Right lobe of liver (tissue), 6 donors: ENCODE results near the gene GTSE1. TPM values are rescaled to one million over a fixed set of nuclear protein-coding genes. Genes with fewer than 3 reads are reported as not detected.

Experiments used
- ATAC-seq, 4 donors: fragments of 200-7000 bp; cut with Tn5 transposase; one replicate each; pipeline ENCODE4 v1.9.1; 2020; ENCODE audit warnings: mild to moderate bottlenecking in 4 of 4, moderate library complexity in 4 of 4
- DNase-seq, 3 donors: peaks; one replicate each; pipeline ENCODE4 v3.0.0-alpha.2; 2020
- H3K27ac ChIP-seq, 3 donors: fragments of 200-600 bp; one replicate each; pipeline ENCODE4 v1.8.0; 2022
- H3K27me3 ChIP-seq, 2 donors: fragments of 200-600 bp; one replicate each; pipeline ENCODE4 v1.8.0; 2022
- H3K36me3 ChIP-seq, 4 donors: fragments of 200-600 bp; sonication (generic) in 1 of 4; one replicate each; pipeline versions ENCODE4 v1.5.1 to v1.8.0; 2017 to 2022; ENCODE audit warnings: control low read depth in 1 of 4
- H3K4me1 ChIP-seq, 4 donors: fragments of 200-600 bp; sonication (generic) in 1 of 4; one replicate each; pipeline versions ENCODE4 v1.5.1 to v1.8.0; 2017 to 2022; ENCODE audit warnings: control low read depth in 1 of 4
- H3K4me3 ChIP-seq, 3 donors: fragments of 200-600 bp; one replicate each; pipeline ENCODE4 v1.8.0; 2022
- H3K9me3 ChIP-seq, 4 donors: fragments of 200-600 bp; sonication (generic) in 1 of 4; one replicate each; pipeline versions ENCODE4 v1.5.1 to v1.8.0; 2017 to 2022; ENCODE audit warnings: control low read depth in 1 of 4
- CTCF ChIP-seq, 4 donors: fragments of 200-600 bp in 3 of 4; fragments of 450-650 bp in 1 of 4; IDR thresholded peaks; one replicate each; pipeline versions ENCODE4 v1.5.1 to v1.8.0; 2016 to 2022; ENCODE audit warnings: antibody characterized with exemption in 4 of 4, mild to moderate bottlenecking in 2 of 4
- POLR2A ChIP-seq: fragments of 450-650 bp; IDR thresholded peaks from one replicate; pipeline ENCODE4 v1.6.1; 2017; ENCODE audit warnings: antibody characterized with exemption, mild to moderate bottlenecking
- WGBS: methylation state at CpG from one replicate; pipeline ENCODE4 v1.1.6; 2018; ENCODE audit warnings: low coverage, low lambda C conversion rate; ENCODE audit not compliant: insufficient coverage; ENCODE audit errors: missing lambda C conversion rate; 5-methylcytosine and 5-hydroxymethylcytosine counted together
- intact Hi-C, 2 donors: fragments of 100-400 bp; cut with DNase I; formaldehyde crosslinking; loops; one replicate each; pipeline versions ENCODE4 v1.11.2 to v1.14.1; 2022
- total RNA-seq, 6 experiments: library from RNA; depleted of rRNA in 2 of 6; stranded (reverse); fragments of >200 nt in 2 of 6; fragmentation: NEBNext Ultra II Directional in 3 of 6; extraction: Animal tissue kit (Norgen Biotek cat#: 25700) in 3 of 6; gene quantifications; one replicate each; pipeline versions ENCODE4 v1.1.0 to v1.2.4, GENCODE V29; 2016 to 2023
- donor health status: DM: no; HTN: yes; CAD: no.
- donor health status: DM: no; HTN: no; CAD: no.
- donor health status: DM: no; HTN: no; CAD: no.
- donor health status: DM: no; HTN: yes; CAD: no.
- donor health status: DM: no; HTN: yes; CAD: no.

Gene GTSE1
- total RNA-seq, 6 experiments from 2014 or later, result 0.15 to 0.84 (median 0.52) TPM

GRCh38 chr22:46366327-46366731 is 69.7 kb downstream of the GTSE1 start:
- TF ChIP-seq POLR2A, result no peak
- DNase-seq (peak in 2 of 3 donors; percentile 20 to 52), ATAC-seq (no peak)
- Histone ChIP-seq H3K27ac (no peak overlapping the region), H3K4me1 (peaks cover 0 to 46% (median 18%) of the 10 kb centered on the region in 4 donors), H3K9me3 (no peaks in the 10 kb centered on the region), H3K4me3 (no peak overlapping the region), H3K36me3 (peaks cover 0 to 3% (median 0%) of the 10 kb centered on the region in 4 donors), H3K27me3 (no peaks in the 10 kb centered on the region)
- WGBS, result 100% methylated on average over 1 of the region's 19 CpGs
- intact Hi-C loops, result no loop called here

- Histone ChIP-seq H3K27ac (no peak overlapping the region), H3K9me3 (no peaks in the 10 kb centered on the region), H3K27me3 (no peaks in the 10 kb centered on the region), H3K36me3 (peaks cover 0 to 3% (median 0%) of the 10 kb centered on the region in 4 donors), H3K4me1 (peaks cover 0 to 43% (median 16%) of the 10 kb centered on the region in 4 donors), H3K4me3 (no peak overlapping the region)
- DNase-seq, result peak in 1 of 3 donors; percentile 18
- intact Hi-C loops, result no loop called here
- no peak for TF ChIP-seq CTCF (IDR thresholded peaks at IDR 0.05)
- no peak for TF ChIP-seq POLR2A
- 0% methylated on average over 1 of the region's 45 CpGs for WGBS
- ATAC-seq, result no peak
Observed at GRCh38 chr22:46366801-46367706, 70.4 kb downstream of the GTSE1 start.

- Histone ChIP-seq H3K27me3 (no peaks in the 10 kb centered on the region), H3K36me3 (peaks cover 0 to 3% (median 0%) of the 10 kb centered on the region in 4 donors), H3K4me1 (peaks cover 0 to 37% (median 13%) of the 10 kb centered on the region in 4 donors), H3K9me3 (no peaks in the 10 kb centered on the region), H3K27ac (no peak overlapping the region), H3K4me3 (no peak overlapping the region)
- ATAC-seq (peak; percentile 68 to 73 (median 72)), DNase-seq (peak; percentile 80 to 82 (median 82))
- intact Hi-C loops, result no loop called here
- WGBS, result 27% methylated on average over 14 of the region's 19 CpGs
- TF ChIP-seq CTCF (IDR thresholded peaks at IDR 0.05) (peak; percentile 92 to 97 (median 94)), POLR2A (no peak)
Observed at GRCh38 chr22:46367707-46368191, 71.1 kb downstream of the GTSE1 start.

- intact Hi-C loops, result no loop called here
- H3K36me3 ChIP-seq, result peaks cover 0 to 3% (median 0%) of the 10 kb centered on the region in 4 donors
- WGBS, result 58% methylated on average over 4 of the region's 12 CpGs
- no peaks in the 10 kb centered on the region for H3K9me3 ChIP-seq
- no peak overlapping the region for H3K4me3 ChIP-seq
- H3K27ac ChIP-seq, result peak overlapping the region in 1 of 3 donors; percentile 82
- ATAC-seq (no peak), DNase-seq (no peak)
- TF ChIP-seq CTCF (IDR thresholded peaks at IDR 0.05), result no peak
- no peak for TF ChIP-seq POLR2A
- H3K27me3 ChIP-seq, result no peaks in the 10 kb centered on the region
- peaks cover 0 to 30% (median 12%) of the 10 kb centered on the region in 4 donors for H3K4me1 ChIP-seq
Observed at GRCh38 chr22:46368422-46368821, 71.8 kb downstream of the GTSE1 start.
